Stimulated activated CD4-positive, alpha-beta T cell treated with anti-CD3 and anti-CD28 coated beads, TNF-alpha, amount 100 ng/mL, for 48 hours (primary cell): ENCODE measurements around the gene NCK2.
A peak's percentile ranks its signal among the peaks of the same experiment; 100 is the strongest.

Source experiments
- DNase-seq, 3 donors: peaks; one replicate each; pipeline ENCODE4 v3.0.0-alpha.2; 2020; ENCODE audit warnings: low read depth in 3 of 3

The NCK2 gene

DNA sequence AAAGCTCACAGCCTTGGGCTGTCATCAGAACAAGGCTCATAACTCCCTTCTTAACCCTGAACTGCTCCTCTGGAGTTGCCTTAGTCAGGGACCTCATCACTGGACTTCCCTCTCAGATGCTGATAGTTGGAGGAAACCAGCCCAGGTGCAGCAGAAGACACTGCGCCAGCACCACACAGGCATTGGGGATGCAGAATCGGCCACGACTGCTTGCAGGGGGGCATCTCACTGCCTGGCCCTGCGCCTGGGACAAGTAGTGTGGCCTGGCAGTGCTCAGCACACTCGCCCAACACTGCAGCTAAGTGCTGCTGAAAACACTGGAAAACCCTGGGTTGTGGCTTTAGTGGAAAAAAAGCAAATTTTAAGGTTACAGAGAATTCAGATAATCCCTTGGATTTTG is 68.7 kb downstream of the NCK2 start:
- DNase-seq = no peak

DNA sequence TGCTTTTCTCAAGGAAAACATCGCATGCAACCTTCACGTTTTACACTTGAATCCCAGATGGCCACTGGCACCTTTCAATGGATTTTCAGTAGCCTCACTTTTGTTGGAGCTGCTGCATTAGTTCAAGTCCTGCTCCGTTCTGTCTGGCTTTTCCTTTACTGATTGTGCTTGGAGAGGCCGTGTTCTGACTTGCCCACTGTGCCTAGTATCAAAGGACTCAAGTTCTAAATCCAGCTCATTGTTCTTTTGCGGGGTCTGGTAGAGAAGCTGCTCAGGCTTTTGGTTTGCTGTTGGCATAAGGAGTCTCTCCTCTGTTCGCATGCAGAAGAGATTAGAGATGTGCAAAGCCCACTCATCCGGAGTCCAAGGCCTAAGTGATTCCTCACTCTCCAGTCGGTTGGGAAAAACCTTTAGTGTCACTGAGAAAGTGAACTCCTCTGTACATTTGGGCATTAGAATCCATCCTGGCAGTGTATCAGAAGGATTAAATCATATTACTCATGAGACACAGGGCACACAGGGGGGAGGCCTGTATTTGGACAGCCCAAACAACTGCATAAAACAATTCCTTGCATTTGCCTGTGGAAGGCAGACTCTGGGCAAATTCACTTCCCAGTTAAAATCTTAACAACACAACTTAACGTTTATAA is 69.7 kb downstream of the NCK2 start:
- no peak for DNase-seq

- DNase-seq = no peak
These were observed 70.7 kb downstream of the NCK2 start for GRCh38 chr2:105815401-105815800.

- DNase-seq = no peak
These were observed 75.4 kb downstream of the NCK2 start for GRCh38 chr2:105820151-105820550.

- no peak for DNase-seq
These were observed 76.0 kb downstream of the NCK2 start for GRCh38 chr2:105820691-105821090.

DNA sequence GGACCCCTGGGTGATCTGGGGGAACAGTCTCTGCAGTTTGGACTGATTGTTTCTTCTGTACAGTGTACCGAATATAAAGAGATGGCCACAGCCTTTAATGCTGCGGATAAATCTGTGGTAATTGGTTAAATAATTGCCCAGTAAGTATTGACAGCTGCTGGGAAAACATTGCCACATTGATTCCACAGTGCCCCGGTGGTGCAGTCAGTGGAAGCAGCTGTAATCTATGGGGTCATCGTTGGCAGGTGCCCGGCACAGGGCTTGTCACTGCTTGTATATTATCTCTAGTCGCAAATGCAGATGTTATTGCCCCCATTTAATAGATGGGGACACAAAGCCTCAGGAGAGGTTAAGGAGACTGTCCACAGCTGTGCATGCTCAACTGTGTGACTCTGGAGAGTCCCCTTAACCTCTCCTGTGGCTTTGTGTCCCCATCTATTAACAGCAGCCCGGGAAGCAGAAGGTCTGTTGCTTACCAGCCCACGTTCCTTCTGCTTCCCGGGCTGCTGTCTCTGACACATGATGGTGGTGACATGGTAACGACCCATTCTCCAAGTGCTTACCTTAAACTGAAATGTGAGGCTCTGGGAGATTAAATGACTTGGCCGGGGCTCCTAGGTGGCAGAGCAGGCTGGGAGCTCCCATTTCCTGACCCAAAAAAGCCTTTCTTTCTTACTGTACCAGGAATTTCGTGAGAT is 76.9 kb downstream of the NCK2 start:
- no peak for DNase-seq

DNA sequence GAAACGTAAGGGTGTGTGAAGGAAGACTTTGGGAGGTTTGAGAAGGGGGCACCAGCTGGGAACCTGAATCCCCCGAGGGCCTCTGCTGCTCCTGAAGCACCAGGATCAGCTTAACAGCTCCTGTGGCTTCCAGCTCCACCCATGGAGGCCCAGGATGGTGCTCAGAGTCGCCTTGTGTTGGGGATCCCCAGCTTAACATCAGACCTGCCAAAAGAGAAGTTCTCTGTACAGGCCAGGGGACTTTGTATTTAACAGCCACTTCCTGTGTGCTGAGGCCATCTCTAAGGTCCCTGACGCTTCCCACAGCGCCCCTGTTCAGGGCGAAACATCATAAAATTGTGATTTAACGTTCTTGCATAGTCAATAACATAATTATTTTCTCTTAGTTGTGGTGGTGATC is 77.5 kb downstream of the NCK2 start:
- DNase-seq = no peak

DNA sequence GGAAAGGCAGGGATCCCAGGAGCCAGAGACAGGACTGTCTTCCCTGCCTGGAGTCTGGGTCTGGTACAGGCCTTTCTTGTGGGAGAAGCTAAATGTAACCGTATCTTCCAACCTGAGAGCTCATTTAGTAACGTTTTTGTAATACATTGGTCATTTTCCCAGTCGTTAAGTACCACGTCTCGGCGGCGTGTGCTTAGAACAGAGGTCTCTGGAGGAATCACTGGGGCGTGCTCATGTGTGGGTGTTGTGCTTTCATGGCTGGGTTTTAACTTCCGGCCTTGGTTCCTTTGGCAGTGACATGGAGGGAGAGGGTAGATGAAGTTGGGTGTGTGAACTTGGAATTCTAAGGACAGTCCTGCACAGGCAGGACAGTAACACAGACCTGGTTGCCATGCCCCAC is 79.7 kb downstream of the NCK2 start:
- no peak for DNase-seq

DNA sequence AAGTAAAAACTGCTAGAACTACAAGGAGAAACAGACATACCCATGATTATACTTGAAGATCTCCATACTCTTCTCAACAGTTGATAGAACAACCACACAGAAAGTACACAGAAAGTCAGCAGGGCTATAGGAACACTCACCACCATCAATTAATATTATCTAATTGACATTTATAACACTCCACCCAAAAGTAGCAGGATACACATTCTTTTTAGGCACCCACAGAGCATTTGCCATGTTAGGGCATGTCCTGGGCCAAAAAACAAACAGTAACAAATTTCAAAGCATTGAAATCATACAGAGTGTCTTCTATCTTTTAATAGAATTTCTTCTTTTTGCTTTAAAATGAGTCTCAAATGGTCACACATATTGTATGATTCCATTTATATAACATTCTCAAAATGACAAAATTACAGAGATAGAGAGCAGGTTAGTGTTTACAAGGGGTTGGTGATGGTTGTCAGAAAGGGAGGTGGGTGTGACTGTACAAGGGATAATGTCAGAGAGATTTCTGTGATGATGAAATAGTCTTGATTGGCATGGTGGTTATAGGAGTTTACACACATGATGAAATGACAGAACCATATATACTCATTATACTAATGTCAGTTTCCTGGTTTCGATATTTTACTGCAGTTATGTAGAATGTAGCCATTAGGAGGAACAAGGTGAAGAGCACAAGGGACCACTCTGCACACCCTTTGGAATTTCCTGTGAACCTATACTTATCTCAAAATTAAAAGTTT is 82.8 kb downstream of the NCK2 start:
- DNase-seq = no peak

GRCh38 chr2:105828558-105828957 is 83.8 kb downstream of the NCK2 start:
- DNase-seq = no peak

GRCh38 chr2:105834931-105835330 is 90.2 kb downstream of the NCK2 start:
- no peak for DNase-seq

GRCh38 chr2:105836341-105836740 is 91.6 kb downstream of the NCK2 start:
- DNase-seq = no peak

- DNase-seq = peak in 2 of 3 donors; percentile 13 to 35
These were observed 92.4 kb downstream of the NCK2 start for GRCh38 chr2:105836840-105837692.

GRCh38 chr2:105839793-105840192 is 95.1 kb downstream of the NCK2 start:
- no peak for DNase-seq

- no peak for DNase-seq
These were observed 96.2 kb downstream of the NCK2 start for GRCh38 chr2:105840933-105841332.

GRCh38 chr2:105841551-105841950 is 96.8 kb downstream of the NCK2 start:
- no peak for DNase-seq

- no peak for DNase-seq
These were observed 97.8 kb downstream of the NCK2 start for GRCh38 chr2:105842555-105842954.

GRCh38 chr2:105843476-105844374 is 99.0 kb downstream of the NCK2 start:
- no peak for DNase-seq

- no peak for DNase-seq
These were observed 101.3 kb downstream of the NCK2 start for GRCh38 chr2:105845976-105846375.

GRCh38 chr2:105847056-105847455 is 102.3 kb downstream of the NCK2 start:
- DNase-seq = no peak

DNA sequence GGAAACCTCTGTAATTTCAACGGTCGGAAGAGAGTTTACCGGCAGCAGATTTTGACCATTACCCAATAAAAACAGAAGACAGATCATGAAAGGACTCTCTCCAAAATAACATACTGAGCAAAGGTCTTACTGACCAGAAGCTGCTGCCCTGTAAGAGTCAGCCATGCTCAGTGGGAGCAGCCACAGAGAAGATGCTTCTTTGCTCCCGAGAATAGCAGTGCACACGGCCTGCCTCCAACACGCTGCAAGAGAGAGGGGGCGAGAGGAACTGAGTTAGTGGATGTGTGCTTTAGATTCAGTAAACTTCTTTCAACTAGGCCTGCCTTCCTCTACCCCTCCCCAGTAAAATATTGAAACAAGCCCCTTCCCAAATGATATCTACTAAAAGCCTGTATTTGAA is 103.7 kb downstream of the NCK2 start:
- no peak for DNase-seq
